ENCODE measurements around the gene DNAJC11.
A peak's percentile ranks its signal among the peaks of the same experiment; 100 is the strongest.
"Not testable (repeated sequence)": the region's sequence is repeated elsewhere in the genome, so short reads cannot be mapped to it uniquely, and the experiment has no call there.

The DNAJC11 gene

DNA sequence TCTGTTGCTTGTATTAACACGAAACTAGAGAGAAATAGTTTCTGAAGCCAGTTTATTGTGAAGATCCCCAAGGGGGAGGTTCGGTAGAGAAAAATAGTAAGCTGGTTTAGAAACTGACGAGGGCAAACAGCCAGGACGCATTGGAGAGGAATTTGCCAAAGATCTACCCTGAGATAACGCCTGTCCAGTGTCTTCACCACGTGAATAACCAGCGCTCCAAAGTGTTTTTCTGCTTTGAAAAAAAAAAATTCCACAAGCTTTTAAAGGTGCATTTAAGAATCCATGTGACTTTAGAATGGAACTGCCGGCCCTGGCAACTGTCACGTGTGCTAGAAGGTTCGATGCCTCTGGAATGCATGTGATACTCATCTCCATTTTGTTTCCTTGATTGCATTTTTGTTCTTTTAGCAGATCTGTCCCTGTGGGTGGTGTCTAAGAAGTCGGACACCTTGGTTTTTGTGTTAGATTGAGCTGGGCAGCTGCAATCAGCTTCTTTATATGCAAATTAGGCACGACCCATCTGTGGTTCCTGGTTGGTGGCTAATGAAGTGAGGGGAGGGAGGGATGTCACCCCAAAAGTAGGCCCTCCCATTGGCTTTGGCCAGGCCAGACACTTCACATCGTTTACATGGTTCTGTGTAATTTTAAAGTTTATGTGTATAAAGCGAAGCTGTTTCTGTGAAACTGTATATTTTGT is 78.2 kb downstream of the DNAJC11 start:
- no peak for DNase-seq (ENCODE audit: low read depth in 2 of 2)

GRCh38 chr1:6622396-6623152 is 79.0 kb downstream of the DNAJC11 start:
- DNase-seq (ENCODE audit: low read depth in 2 of 2) = no peak

DNA sequence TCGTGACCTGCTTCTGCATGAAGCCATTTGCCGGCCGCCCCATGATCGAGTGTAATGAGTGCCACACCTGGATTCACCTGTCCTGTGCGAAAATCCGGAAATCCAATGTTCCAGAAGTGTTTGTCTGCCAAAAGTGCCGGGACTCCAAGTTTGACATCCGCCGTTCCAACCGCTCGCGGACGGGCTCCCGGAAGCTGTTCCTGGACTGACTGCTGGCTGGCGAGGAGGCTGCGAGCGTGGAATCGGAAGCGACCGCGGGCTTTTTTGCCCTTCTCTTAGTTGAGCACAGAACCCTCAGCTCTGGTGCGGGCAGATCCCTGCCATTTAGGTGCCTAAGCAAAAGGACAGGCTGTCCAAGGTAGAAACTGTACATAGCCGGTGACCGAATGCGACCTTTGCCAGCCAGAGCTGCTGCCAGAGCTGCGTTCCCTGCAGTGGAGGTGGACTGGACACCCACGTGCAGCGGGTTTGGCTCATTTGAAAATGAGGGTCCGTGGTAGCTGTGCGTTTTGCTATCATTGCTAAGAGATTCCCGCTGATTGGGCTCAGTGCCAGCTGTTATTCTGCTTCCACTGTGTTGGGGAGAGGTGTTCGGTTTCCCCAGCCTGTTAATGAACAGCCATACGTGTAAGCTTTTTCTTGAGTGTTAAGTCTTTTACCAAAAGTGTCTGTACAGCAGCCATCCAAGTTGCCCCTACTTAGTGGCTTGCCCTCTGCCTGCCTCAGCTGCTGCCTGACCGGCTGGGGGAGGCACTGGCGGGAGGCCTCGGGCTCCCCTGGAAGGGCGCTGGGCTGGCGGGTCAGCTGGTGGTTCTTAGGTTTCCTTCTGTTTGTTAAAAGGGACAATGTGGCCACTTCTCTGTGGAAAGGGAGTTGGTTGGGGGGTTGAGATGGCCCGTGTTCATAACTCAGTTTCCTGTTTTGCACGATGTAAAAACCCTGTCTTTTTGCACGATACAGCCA is 79.9 kb downstream of the DNAJC11 start:
- DNase-seq (ENCODE audit: low read depth in 2 of 2) = no peak

- no peak for DNase-seq (ENCODE audit: low read depth in 2 of 2)
Measured at GRCh38 chr1:6619045-6619444, 82.6 kb downstream of the DNAJC11 start.

GRCh38 chr1:6614929-6615785 is 86.5 kb downstream of the DNAJC11 start:
- no peak for DNase-seq (ENCODE audit: low read depth in 2 of 2)

DNA sequence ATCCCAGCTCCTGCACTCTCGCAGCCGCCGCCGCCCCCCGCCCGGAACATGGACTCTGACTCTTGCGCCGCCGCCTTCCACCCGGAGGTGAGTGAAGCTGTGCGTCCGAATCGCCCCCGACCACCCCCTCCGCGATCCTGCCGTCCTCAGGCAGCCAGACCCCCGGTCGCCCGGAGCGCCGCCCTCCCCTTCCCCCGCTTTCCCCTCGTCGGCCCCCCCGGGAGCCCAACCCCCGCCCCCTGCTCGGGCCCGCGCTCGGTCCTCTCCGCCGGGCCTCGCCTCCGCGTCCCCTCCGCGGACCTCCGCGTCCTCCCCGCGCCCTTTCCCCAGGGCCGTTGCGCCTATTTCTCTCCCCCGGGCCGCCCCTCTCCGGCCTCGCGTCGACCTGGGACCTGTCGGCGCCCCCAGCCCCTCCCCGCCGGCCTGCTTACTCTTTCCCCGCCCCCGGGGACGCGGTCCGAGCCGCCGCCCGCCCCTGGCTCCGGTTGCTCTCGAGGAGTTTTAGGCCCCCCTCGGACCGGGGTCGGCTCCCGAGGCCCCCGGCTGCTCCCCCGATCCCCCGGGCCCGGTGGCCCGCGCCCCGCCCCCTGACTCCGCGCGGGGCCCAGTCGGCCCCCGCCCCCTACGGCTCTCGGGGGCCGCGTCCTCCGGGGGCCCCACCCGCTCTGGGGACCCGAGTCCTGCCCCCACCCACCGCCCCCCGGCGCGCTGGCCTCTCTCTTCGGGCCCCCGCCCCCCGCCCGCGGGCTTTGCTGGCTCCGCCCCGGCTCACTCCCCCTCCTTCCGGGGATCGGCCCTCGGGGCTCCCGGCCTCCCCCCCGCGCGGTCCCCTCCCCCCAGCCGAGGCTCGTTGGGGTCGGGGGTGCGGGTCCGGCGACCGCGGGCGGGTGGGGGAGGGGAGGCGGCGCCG is 87.3 kb downstream of the DNAJC11 start:
- DNase-seq (ENCODE audit: low read depth in 2 of 2) = peak in 1 of 2 donors; percentile 12

- DNase-seq (ENCODE audit: low read depth in 2 of 2) = peak; percentile 98 to 99
Measured at GRCh38 chr1:6613361-6614018, 88.1 kb downstream of the DNAJC11 start, which contains the start of gene PHF13. Gene PHF13 (plus strand): TSS chr1:6613731. CDS start chr1:6614067, 336 bp downstream.

GRCh38 chr1:6612641-6613360 is 88.8 kb downstream of the DNAJC11 start:
- DNase-seq (ENCODE audit: low read depth in 2 of 2) = no peak

GRCh38 chr1:6603915-6604558 is 97.6 kb downstream of the DNAJC11 start:
- no peak for DNase-seq (ENCODE audit: low read depth in 2 of 2)

DNA sequence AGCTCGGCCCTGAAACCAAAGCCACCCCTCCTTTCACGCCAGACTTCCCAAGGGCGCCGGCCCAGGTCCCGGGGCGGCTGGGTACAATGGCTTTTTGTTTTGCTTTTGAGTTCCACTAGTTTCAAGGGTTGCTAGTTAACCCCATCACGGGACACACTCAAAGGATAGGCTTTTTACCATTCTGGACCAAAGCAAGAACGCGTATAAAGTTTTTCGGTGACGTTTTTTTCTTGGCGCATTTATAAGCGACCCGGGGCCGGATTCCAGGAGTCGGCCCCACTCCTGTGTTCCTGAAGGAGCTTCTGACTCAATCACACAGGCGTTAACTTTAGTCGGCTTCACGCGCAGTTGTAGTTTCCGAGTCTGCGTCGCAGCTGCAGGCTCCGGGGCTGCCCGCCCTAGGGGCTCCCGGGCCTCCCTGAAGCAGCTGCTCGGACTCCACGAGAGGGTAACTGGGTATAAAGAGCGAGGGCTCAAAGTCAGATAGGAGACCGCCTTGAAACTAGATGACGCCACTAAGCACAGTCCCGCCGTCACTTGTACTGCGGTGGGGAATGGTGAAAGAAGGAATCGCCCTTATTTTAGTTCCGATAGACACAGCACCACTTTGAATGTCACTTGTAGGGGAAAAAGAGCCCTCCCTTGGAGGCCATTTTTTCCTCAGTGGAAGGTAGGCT is 98.2 kb downstream of the DNAJC11 start:
- DNase-seq (ENCODE audit: low read depth in 2 of 2) = no peak

DNA sequence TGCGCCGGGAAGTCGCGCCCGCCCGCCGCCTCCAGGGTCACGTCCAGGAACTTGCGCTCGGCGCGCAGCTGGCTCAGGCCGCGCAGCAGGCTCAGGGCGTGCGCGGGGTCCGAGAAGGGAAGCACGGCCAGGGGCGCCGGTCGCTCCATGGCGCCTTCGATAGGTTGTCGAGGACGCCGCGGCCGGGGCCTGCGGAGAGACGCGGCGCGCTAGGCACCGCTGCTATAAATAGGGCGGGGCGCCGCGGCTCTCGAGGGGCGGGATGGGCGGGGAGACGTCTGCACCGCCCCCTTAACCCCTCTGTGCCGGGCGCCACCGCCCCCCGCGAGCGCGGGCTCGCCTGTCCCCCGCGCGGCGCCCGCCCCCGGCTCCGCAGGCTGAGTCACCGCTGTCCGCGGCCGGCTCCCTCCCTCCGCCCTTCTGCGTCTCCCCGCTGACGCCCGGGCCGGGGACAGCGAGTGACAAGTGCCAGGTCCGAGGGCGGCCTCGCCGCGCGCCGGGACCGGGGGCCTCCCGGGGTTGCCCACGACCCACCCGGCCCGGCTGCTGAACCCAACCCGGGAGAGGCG is 98.9 kb downstream of the DNAJC11 start, which contains the start of gene KLHL21:
KLHL21 (minus strand) TSS at position 201 of the 569 bp plus-strand sequence; CDS start at position 149, 52 bp downstream.
- peak; percentile 77 to 85 for DNase-seq (ENCODE audit: low read depth in 2 of 2)

DNA sequence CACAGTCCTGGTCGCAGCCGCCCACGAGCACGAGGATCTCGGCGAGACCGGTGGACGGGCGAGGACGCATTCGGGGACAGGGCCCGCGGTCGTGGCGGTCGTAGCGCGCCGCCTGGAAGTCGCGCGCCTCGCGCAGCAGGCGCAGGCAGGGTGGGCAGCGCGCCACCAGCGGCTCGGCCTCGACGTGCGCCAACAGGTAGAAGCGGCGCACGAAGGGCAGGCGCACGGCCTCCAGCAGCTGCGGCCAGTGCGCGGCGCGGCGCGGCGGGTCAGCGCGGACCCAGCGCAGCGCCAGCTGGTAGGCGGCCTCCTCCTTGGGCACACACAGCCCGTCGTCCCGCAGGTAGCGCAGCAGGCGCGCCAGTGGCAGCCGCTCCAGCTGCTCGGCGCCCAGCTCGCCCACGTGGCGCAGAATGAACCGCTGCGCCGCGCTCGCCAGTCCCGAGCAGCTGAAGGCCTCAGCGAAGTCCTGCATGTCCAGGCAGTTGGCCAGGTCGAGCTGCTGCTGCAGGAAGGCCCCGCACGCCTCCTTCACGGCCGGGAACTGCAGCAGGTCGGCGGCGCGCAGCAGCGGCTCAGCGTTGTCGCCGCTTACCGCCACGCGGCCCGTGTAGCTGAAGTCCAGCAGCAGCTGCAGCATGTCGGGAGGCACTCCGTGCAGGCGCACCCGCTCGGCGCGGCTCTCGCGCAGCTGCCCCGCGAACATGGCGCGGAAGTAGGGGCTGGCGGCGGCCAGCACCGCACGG is 99.5 kb downstream of the DNAJC11 start:
- no peak for DNase-seq (ENCODE audit: low read depth in 2 of 2)

- DNase-seq (ENCODE audit: low read depth in 2 of 2) = peak in 1 of 2 donors; percentile 54
Measured at GRCh38 chr1:6601049-6601922, 100.3 kb downstream of the DNAJC11 start.

DNA sequence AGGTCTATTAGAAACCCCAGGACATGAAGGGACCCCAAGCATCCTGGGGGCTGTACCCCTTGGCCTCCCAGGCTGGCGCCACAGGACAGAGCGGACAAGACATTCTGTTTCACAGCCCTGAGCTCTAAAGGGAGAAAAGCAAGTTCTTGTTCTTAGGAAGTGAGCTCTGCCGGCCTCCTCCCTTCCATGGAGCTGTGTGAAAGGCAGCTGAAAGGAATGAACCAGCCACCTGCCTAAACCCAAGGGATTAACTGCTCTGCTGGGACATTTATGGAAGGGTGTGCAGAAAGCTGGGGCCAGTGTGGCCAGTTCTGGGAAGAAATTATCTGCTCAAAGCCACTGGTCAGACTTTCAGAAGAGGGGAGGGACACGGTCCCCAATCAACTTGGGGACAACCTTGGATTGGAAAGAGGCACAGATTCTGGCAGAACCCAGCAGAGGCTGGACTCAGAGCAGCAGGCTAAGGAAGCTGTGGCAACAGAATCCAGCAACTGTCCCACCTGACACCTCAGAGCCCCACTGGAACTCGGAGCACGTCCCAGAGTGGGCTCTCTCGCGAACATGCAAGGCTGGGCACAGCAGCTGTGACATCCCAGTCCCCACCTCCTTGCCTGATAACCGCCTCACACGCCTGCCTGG is 101.1 kb downstream of the DNAJC11 start:
- DNase-seq (ENCODE audit: low read depth in 2 of 2) = no peak

DNA sequence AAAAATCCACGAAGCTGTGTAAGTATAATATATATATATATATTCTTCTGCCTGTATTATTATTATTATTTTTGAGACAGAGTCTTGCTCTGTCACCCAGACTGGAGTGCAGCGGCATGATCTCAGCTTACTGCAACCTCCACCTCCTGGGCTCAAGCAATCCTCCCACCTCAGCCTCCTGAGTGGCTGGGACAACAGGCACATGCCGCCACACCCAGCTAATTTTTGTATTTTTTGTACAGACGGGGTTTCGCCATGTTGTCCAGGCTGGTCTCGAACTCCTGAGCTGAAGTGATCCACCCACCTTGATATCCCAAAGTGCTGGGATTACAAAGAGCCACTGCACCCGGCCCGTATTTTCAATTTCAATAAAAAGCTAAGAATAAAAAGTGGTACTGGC is 101.6 kb downstream of the DNAJC11 start:
- not testable (repeated sequence) for DNase-seq (ENCODE audit: low read depth in 2 of 2)

Data from stimulated activated CD8-positive, alpha-beta memory T cell treated with anti-CD3 and anti-CD28 coated beads, Interleukin-2, amount 100 ng/mL, for 1 hour (primary cell).